ENCODE results near the gene PRELID1.
A peak's percentile ranks its signal among the peaks of the same experiment; 100 is the strongest.
"Not testable (repeated sequence)": the region's sequence is repeated elsewhere in the genome, so short reads cannot be mapped to it uniquely, and the experiment has no call there.

PRELID1 gene

DNA sequence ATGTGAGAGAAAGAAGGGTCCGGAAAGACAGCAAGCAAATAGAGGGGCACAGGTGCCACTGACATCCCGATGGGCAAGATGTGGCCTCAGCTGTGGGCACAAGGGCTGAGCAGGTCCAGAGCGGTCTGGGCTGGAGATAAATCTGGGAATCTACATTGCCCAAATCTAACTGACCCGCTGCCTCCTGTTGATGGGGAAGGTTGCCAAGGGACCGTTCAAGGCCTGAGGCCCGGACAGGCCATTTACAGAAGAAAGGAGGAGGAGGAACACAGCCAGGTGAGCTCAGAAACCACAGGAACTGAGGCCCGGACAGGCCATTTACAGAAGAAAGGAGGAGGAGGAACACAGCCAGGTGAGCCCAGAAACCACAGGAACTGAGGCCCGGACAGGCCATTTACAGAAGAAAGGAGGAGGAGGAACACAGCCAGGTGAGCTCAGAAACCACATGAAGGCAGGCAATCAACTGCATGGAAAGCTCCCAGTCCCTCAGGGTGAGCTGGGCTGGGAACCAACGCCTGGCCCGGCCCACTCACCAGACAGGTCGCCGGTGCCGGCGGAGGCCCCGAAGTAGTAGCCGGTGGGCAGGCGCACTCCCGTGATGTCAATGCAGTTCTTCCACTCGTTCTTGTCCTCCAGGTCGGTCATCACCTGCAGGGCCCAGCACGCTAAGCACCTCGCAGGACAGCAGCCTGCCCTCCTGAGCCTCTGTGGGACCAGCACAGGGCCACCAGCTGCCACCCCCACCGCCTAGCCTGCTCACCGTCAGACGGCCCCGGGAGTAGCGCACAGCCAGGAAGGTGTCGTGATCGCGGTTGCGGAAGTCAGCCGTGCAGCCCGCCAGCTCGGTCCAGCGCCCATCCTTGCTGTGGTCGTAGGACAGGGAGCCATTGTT lies 33.2 kb downstream of the PRELID1 start:
- DNase-seq = no peak

DNA sequence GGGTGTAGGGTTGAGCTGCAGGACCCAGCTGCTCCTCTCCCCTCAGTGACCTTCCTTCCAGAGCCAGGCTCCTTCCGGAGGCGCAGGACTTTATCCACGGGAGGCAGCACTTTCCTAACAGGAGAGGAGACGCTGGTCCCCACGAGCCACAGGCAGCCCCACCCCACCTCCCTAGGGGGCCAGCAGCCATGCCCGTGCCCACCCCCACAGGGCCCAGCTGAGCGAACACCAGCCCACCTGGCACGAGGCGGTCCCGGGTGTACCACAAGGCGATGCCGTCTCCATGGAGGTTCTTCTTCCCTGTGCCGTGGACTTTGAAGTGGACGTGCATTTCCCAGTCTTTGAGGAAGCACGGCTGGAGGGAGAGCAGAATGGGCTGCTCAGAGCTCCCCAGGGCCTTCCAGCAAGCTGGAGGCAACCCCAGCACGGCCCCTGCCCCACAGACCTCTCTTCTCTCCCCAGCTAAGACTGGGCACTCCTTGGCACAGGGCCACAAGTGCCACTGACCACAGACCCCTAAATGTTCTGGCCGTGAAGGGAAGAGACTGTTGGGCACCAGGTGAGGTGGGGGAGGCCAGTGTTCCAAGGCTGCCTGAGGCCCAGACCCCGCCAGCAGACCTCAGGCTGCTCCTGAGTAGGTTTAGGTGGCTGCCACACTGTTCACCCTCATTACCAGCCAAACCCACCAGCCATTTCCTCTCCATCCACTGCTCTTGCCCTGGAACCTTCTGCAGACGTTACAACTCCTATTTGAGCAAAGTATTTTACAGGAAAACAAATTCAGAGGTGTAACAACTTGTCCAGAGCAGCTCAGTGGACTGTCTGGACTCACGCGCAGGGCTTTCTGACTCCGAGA lies 34.9 kb downstream of the PRELID1 start:
- DNase-seq = no peak

DNA sequence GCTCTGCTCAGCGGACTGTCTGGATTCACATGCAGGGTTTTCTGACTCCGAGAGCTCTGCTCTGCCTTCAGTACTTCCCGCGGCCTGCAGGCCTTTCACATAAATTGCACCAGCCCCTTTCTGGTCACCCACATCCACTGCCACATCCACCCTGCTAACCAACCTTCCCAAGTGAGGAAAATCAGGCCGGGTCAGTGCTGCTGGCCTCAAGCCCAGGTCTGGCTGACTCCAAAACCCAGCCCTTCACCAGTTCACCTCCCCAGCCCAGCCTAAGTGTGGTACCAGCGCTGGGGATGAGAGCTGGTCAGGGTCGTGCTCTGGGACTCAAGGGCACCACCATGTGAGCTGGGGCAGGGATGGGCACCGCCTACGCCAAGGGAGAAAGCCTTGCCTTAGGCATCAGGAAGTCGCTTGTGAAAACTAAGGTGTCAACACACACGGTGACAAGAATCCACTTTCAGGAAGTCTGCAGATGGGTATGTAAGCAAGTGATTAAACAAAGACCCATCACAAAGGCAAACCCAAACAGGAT lies 35.6 kb downstream of the PRELID1 start:
- DNase-seq = no peak

DNA sequence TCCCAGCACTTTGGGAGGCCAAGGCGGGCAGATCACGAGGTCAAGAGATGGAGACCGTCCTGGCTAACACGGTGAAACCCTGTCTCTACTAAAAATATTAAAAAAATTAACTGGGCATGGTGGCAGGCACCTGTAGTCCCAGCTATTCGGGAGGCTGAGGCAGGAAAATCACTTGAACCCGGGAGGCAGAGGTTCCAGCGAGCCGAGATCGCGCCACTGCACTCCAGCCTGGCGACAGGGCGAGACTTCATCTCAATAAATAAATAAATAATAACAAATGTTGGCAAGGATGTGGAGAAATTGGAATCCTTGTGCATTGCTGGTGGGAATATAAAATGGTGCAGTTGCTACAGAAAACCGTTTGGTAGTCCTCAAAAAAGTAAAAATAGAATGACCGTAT lies 39.4 kb downstream of the PRELID1 start:
- DNase-seq = not testable (repeated sequence)

DNA sequence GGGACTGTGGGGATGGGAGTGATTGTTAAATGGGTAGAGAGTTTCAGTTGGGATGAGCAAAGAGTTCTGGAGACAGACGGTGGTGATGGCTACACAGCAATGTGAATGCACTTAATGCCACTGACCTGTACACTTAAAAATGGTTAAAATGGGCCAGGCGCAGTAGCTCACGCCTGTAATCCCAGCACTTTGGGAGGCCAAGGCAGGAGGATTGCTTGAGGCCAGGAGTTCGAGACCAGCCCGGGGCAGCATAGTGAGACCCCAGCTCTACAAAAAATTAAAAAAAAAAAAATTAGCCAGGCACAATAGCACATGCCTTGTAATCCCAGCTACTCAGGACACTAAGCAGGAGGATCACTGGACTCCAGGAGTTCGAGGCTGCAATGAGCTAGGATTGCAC lies 40.2 kb downstream of the PRELID1 start:
- no peak for DNase-seq

DNA sequence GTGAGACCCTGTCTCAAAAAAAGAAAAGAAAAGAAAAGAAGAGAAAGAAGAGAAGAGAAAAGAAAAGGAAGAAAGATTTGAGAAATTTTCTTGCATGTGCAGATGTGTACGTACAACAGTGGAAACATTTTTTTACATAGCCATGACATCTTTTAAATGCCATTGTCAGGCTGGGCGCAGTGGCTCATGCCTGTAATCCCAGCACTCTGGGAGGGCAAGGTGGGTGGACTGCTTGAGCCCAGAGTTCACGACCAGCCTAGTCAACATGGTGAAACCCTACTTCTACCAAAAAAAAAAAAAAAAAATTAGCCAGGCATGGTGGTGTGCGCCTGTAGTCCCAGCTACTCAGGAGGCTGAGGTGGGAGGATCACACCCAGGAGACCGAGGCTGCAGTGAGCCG lies 41.3 kb downstream of the PRELID1 start:
- DNase-seq = no peak

DNA sequence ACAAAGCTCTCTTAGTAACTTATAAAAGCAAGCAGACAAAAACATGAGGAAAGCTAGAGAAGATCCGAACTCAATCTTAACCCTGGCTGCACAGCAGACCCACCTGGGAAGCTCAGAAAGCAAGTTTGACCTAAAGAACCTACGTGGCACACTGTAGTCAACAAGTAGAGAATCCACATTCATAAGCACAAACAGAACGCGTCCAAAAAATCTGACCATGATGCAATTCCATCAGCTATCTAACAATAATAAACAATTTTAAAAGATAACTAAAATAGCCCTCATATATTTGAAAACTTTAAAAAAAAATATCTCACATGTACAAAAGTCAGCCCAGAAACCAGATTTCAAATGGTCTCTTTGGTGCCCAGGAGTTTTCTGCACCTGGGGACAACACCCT lies 43.2 kb downstream of the PRELID1 start:
- no peak for DNase-seq

DNA sequence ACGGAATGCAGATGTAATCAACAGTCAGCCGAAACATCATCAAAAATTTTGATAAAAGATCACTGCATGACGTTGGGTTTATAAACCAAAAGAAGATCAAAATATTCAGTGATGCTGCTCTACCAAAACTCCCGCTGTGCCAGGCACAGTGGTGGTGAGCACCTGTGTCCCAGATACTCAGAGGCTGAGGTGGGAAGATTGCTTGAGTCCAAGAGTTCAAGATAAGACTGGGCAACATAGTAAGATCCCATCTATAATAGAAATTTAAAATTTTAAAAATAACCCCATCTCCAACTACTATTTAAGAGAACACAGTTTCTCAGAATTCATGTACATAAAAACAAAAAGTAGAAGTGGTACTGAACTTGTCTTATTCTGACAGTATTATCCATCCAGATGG lies 44.1 kb downstream of the PRELID1 start:
- no peak for DNase-seq

DNA sequence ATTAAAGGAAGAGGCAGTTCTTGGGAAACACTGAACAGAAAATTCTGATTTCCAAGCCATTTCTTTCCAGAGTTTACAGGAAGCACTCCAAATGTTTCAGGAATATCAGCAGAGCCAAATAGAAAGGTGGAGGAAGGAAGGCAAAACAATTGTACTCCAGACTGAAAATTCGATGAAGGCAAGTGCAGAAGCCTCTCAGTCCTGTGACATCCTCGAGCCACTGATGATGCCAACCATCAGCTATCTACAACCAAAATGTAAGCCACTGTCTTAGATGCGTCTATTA lies 45.7 kb downstream of the PRELID1 start:
- DNase-seq = no peak

DNA sequence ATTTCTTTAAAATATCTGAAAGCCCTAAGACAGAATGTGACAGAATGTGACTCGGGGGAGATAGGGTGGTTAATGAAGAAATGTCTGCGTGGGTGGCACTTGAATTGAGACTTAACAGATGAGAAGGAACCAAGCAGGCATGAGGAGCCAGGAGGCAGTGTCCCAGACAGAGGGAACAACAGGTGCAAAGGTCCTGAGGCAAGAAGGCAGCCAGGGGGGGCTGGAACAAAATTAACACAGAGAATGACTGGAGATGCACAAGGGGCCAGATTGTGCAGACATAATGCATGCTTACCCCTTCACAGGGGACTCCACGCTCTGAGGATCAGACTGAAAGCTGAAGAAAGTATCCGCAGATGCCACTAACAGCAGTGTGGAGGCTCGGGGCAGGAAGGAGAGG lies 46.2 kb downstream of the PRELID1 start:
- no peak for DNase-seq

DNA sequence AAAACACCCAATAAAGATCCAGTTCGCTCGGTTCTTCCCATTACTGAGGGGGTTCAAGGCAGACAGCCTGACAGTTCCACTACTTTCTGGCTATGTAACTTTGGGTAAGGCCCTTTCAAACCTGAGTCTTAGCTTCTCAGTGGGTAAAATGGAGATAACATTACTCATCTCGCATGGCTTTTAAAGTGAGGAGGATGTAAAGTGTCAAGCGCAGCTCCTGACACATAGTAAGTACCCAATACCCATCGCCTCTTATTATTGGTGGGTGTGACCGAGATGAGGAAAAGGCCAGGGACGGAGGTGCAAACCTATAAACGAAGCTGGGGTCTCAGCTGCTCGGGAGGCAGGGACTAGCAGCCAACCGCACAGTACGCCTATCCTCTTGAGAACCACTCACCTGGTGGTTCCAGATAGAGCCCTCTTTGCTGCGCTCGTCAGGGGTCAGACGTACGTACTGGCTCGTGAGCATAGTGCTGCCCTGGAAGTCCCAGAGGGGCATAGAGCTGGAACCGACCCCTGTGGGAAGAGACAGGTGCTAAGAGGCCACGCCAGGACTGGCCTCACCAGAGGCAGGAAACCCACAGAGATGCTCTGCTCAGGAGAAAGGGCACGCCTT lies 47.3 kb downstream of the PRELID1 start:
- no peak for DNase-seq

DNA sequence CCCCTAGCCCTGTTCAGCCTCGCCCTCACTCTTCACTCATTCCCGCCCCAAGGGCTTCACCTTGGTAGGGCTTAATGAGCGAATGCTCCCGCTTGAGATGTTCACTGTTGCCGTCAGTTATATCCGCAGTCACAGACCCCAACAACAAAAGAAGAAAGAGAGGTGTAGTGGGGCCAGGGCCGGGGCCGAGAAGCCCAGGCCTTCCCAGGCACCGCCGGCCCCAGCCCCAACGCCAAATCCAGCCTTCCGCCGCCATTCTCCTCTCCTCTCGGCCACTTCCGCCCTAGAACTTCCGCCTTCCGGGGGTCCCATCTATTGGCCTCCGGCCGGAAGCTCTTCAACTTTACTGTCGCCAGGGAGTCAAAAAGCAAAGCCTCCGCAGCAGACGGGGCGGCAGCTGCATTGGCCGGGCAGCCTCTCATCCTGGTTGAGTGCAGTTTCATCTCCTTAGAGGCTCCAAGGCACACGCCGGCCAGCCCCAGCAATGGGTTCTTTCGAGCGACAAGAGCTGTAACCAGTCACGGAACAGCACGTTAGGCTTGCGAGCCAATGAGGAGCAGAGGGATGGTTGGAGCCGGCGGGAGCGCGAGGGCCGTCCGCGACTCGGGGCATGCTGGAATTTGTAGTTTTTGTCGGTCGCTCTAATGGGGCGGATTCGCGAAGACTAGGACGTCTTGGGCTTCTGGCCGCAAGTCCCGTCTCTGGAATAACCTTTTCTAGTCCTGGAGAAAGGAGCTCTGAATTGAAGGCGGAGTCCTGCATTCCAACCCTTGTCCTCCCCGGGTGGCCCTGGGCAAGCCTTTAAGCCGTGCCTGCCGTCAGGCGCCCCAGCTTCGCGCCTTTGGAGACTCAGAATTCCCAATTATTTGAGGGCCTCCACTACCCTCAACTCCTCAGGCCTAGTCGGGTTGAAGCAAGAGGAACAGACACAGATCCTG lies 48.1 kb downstream of the PRELID1 start, which contains the start of gene LMAN2:
Gene LMAN2 (minus strand): TSS at position 277 of the 938 bp plus-strand sequence. CDS start 21 bp downstream, at position 256.
- peak; percentile 68 for DNase-seq

DNA sequence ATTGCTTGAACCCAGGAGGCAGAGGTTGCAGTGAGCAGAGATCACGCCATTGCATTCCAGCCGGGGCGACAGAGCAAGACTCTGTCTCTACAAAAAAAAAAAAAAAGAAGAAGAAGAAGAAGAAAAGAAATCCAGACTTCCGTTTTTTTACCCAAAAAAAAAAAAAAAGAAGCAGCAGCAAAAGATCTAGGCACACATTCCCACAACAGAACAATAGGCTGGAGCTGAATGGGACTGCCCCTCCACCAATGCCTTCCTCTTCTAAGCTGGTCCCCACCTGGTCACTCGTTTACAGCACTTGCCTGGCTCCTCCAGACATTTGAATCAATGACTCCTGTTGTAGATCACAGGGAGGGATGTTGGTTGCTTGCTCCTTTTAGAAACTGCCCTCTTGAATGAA lies 49.5 kb downstream of the PRELID1 start:
- DNase-seq = no peak

DNA sequence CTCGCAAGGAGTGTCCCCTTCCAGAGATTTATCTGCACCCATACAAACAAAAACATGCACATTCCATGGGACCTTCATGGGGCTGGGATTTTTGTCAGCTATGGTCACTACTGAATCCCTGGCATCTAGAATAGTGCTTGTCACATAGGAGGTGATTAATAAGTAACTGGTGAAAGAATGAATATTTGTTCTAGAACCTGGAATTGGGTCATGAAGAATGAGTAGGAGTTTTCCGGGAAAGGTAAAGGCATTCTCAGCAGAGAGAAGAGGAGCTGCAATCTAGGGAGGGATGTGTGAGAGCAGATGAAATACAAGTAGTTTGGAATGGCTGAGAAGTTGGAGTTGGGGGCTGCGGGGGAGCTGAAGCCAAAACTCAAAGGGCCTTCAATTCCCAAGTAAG lies 50.7 kb downstream of the PRELID1 start:
- no peak for DNase-seq

DNA sequence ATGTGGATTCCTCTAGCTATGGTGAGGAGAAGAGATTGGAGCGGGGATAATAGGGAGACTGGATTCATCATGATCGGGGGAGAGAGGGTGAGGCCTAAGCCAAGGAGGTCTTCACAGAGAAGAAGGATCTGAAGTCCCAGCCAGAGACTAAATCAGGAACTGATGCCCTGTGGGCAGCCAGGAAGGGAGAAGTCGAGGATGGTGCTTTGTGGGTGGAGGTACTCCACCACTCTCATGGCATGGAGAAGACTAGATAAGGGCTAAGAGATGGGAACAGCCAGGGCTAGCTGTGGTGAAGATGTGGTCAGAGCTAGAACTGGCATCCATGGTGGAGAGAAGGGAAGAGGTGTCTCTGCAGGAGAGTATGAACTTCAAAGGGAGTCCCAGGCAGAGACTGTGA lies 51.1 kb downstream of the PRELID1 start:
- no peak for DNase-seq

DNA sequence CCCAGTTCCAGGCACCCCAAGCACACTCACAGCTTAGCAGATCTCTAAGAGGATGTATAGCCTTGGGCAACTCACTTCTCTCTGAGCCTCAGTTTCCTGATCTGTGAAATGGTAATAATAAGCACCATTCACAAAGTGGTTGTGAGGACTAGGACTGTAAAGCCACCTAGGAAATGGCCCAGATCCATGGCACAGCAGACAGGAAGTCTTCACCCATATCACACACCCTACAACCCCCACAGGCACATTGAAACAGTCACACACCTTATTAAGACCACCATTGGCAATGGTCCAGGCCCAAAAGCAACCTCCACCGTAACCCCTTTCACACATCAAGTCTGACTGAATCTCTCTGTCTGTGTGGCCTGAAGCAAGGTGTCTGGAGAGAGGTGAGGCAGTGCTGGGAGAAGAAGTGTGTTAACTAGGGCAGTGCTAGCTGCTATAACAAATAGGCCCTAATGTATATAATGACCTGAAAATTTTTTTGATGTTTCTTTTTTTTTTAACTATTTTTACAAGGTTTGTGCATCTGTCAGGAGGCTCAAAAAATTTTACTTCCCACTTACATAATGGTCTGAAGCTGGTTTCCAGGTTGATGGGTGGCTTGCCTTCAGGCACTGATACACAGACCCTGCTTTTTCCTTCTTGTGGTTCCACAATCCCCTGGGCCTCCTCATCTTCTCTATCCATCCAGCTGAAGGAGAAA lies 51.7 kb downstream of the PRELID1 start:
- DNase-seq = no peak

DNA sequence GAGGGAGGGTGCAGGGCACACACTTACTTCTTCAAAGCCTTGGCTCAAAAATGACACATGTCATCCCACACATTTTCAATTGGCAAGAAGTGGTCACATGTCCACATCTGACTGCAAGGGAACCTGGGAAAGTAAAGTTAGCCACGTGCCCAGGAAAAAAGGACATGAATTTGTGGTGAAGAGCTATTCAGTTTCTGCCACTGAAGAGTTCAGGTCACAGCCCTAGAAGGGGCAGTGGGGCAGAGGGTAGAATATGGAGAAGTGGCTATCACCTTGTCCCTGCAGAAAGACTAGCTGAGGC lies 52.2 kb downstream of the PRELID1 start:
- DNase-seq = no peak
